ENCODE results near the gene PRR3. TPM values are rescaled to one million over a fixed set of nuclear protein-coding genes. Genes with fewer than 3 reads are reported as not detected.

Gene PRR3
- total RNA-seq, 1 donor from 2014 or later = 29.5 TPM

DNA sequence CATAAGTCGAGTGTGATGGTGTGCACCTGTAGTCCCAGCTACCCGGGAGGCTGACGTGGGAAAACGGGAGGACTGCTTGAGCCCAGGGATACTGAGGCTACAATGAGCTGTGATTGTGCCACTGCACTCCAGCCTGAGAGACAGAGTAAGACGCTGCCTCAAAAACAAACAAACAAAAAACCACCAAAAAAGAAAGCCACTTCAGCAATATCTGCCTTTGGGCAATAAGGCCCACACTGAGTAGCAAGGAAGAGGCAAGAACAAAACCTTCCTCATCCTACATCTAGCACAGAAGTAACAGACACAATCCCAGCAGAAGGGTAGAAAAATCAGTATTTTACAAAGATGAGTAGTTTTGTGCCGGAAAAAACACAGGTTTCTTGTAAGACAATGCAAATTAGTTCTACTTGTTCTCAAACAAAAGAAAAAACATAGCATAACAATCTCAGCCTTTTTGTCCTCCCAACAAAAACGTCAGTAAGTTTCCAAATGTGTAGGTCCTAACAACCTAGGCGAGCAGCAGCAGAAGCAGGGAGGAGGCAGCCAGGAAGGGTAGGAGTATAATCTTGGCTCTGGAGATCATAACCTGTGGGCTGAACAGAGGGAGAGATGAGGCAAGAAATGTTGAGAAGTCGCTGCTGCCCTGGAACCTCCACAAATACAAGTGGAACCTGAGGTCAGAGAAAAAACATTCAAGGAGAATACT lies 54.2 kb downstream of the PRR3 start:
- ChIA-PET POLR2A (interaction anchor here (0.6 to 4.8 kb wide), 7 partner anchors 11 to 128 kb away, joined by 3 to 75 read pairs (median 4); partner anchors contain the start of gene ABCF1), CTCF (interaction anchor here (1.0 to 1.5 kb wide), 5 partner anchors 13 to 129 kb away, joined by 3 to 6 read pairs (median 4); no protein-coding TSS in a partner anchor)
- Mint-ChIP-seq H3K4me1 (peaks cover 58% of the 10 kb centered on the region), H3K27me3 (no peaks in the 10 kb centered on the region), H3K27ac (peak overlapping the region; percentile 38), H3K36me3 (ENCODE audit: low read depth) (peaks cover 71% of the 10 kb centered on the region), H3K4me3 (no peak overlapping the region), H3K9me3 (no peaks in the 10 kb centered on the region)
- TF ChIP-seq, protein P1, sequence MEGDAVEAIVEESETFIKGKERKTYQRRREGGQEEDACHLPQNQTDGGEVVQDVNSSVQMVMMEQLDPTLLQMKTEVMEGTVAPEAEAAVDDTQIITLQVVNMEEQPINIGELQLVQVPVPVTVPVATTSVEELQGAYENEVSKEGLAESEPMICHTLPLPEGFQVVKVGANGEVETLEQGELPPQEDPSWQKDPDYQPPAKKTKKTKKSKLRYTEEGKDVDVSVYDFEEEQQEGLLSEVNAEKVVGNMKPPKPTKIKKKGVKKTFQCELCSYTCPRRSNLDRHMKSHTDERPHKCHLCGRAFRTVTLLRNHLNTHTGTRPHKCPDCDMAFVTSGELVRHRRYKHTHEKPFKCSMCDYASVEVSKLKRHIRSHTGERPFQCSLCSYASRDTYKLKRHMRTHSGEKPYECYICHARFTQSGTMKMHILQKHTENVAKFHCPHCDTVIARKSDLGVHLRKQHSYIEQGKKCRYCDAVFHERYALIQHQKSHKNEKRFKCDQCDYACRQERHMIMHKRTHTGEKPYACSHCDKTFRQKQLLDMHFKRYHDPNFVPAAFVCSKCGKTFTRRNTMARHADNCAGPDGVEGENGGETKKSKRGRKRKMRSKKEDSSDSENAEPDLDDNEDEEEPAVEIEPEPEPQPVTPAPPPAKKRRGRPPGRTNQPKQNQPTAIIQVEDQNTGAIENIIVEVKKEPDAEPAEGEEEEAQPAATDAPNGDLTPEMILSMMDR (IDR thresholded peaks at IDR 0.05) = no peak
- no peak for ATAC-seq (ENCODE audit: low read depth)
- no peak for DNase-seq
- intact Hi-C loops (cut with micrococcal nuclease) = no loop called here

DNA sequence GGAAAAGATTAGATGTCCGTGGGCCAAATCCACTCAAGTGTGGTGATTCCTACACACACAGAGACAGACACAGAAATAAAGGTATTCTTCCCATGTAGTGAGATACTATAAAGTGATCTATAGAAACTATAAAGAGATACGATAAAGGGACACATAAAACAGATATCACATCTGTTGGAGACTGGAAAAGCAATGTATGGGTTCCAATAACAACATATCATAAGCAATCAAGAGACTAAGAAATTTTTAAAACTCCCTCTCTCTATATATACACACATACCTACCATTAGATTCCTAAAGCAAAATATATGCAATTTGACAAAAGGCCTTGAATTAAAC lies 54.7 kb downstream of the PRR3 start:
- H3K4me3 Mint-ChIP-seq = no peak overlapping the region
- no peaks in the 10 kb centered on the region for H3K27me3 Mint-ChIP-seq
- intact Hi-C loops (cut with micrococcal nuclease) = loop anchor here (1.0 kb wide), 1 partner anchor 9 kb away; no protein-coding TSS in a partner anchor
- H3K9me3 Mint-ChIP-seq = no peaks in the 10 kb centered on the region
- DNase-seq (no peak), ATAC-seq (ENCODE audit: low read depth) (no peak)
- peaks cover 55% of the 10 kb centered on the region for H3K4me1 Mint-ChIP-seq
- ChIA-PET CTCF (interaction anchor here (0.9 to 4.6 kb wide), 2 partner anchors 14 to 130 kb away, joined by 3 to 21 read pairs; no protein-coding TSS in a partner anchor), POLR2A (interaction anchor here (0.7 to 4.8 kb wide), 4 partner anchors 13 to 69 kb away, joined by 3 to 75 read pairs (median 28); partner anchors contain the start of gene ABCF1)
- H3K27ac Mint-ChIP-seq = peak overlapping the region; percentile 38
- H3K36me3 Mint-ChIP-seq (ENCODE audit: low read depth) = peaks cover 71% of the 10 kb centered on the region
- TF ChIP-seq, protein P1 (IDR thresholded peaks at IDR 0.05) = no peak

DNA sequence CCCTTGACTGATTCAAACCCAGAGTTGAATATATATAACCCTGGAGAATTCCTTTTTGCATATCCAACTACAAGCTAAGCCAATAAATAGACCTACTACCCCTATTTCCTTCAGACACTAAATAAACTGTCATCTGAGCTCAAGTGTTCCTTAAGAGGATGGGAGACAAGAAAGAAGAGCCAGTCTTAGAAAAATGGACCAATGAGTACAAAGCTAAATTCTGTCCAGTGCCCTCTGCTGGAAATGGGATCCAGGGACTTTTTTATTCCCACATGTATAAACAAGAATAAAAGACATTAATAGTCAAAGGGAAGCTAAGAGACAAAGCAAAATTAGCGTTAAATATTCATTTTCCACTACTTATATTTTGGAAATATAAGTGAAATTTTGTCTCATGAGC lies 55.1 kb downstream of the PRR3 start:
- no peaks in the 10 kb centered on the region for H3K27me3 Mint-ChIP-seq
- H3K36me3 Mint-ChIP-seq (ENCODE audit: low read depth) = peaks cover 73% of the 10 kb centered on the region
- TF ChIP-seq, protein P1 (IDR thresholded peaks at IDR 0.05) = no peak
- H3K27ac Mint-ChIP-seq = peak overlapping the region; percentile 38
- POLR2A ChIA-PET = interaction anchor here (0.5 to 4.8 kb wide), 8 partner anchors 13 to 114 kb away, joined by 3 to 75 read pairs (median 4); partner anchors contain the start of genes ABCF1 and PRR3
- intact Hi-C loops (cut with micrococcal nuclease) = loop anchor here (1.0 kb wide), 1 partner anchor 9 kb away; no protein-coding TSS in a partner anchor
- no peak for ATAC-seq (ENCODE audit: low read depth)
- no peaks in the 10 kb centered on the region for H3K9me3 Mint-ChIP-seq
- no peak for DNase-seq
- no peak overlapping the region for H3K4me3 Mint-ChIP-seq
- CTCF ChIA-PET = interaction anchor here (0.9 to 4.6 kb wide), 3 partner anchors 15 to 130 kb away, joined by 3 to 21 read pairs (median 14); no protein-coding TSS in a partner anchor
- H3K4me1 Mint-ChIP-seq = peaks cover 55% of the 10 kb centered on the region

DNA sequence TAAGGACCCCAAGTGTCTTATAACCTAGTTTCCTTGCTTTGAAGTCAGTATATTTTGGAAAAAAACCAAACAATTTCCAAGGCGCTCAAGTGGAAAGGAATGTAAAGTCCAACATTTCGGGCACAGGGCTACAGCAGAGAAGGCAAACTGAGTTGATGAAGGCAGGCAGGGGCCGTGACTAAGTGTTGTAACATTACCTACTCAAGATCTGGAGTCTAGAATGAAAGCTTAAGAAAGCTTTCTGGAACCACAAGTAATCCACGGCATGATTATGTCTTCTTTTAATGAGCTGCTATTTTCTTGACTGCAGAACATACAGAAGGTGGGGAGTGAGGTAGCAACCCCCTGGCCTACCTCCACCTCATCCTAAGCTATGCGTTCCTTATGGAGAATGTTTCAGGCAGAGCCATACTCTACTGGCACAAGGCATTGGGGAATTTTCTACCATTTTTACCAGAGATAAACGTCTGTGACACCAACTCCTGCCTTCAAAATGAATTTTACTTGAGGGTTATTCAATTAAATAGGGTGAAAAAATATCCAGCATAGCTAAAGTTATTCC lies 55.7 kb downstream of the PRR3 start:
- no peak overlapping the region for H3K4me3 Mint-ChIP-seq
- CTCF ChIA-PET = interaction anchor here (0.9 to 4.6 kb wide), 7 partner anchors 15 to 131 kb away, joined by 3 to 21 read pairs (median 5); no protein-coding TSS in a partner anchor
- peaks cover 53% of the 10 kb centered on the region for H3K4me1 Mint-ChIP-seq
- intact Hi-C loops (cut with micrococcal nuclease) = loop anchor here (1.0 kb wide), 1 partner anchor 9 kb away; no protein-coding TSS in a partner anchor
- no peaks in the 10 kb centered on the region for H3K27me3 Mint-ChIP-seq
- POLR2A ChIA-PET = interaction anchor here (0.5 to 4.8 kb wide), 14 partner anchors 14 to 118 kb away, joined by 3 to 75 read pairs (median 4); partner anchors contain the start of genes ABCF1 and PRR3
- DNase-seq = no peak
- TF ChIP-seq, protein P1 (IDR thresholded peaks at IDR 0.05) = no peak
- H3K27ac Mint-ChIP-seq = peak overlapping the region; percentile 99
- ATAC-seq (ENCODE audit: low read depth) = no peak
- peaks cover 71% of the 10 kb centered on the region for H3K36me3 Mint-ChIP-seq (ENCODE audit: low read depth)
- H3K9me3 Mint-ChIP-seq = no peaks in the 10 kb centered on the region

Other genes with a start within 250 kb of the PRR3 start
- 21.6 and 22.0 TPM in 2 replicates for gene TRIM39, start 230.4 kb upstream of the PRR3 start, total RNA-seq
- 38.1 and 46.8 TPM in 2 replicates for gene RPP21, start 212.1 kb upstream of the PRR3 start, total RNA-seq
- 737 and 740 TPM in 2 replicates for gene HLA-E, start 67.8 kb upstream of the PRR3 start, total RNA-seq
- 67.2 and 67.4 TPM in 2 replicates for gene GNL1, start 806 bp upstream of the PRR3 start, total RNA-seq
- 93.7 and 94.5 TPM in 2 replicates for gene ABCF1, start 14.1 kb downstream of the PRR3 start, total RNA-seq
- 85.6 and 112 TPM in 2 replicates for gene PPP1R10, start 59.9 kb downstream of the PRR3 start, total RNA-seq
- 57.7 and 61.2 TPM in 2 replicates for gene MRPS18B, start 60.5 kb downstream of the PRR3 start, total RNA-seq
- 6.9 and 10.3 TPM in 2 replicates for gene ATAT1, start 69.6 kb downstream of the PRR3 start, total RNA-seq
- gene C6orf136, start 89.8 kb downstream of the PRR3 start, total RNA-seq = 21.6 and 35.6 TPM in 2 replicates
- gene DHX16, start 115.7 kb downstream of the PRR3 start, total RNA-seq = 42.3 and 50.4 TPM in 2 replicates
- gene PPP1R18, start 129.3 kb downstream of the PRR3 start, total RNA-seq = 96.8 and 104 TPM in 2 replicates
- 17.4 and 17.8 TPM in 2 replicates for gene NRM, start 133.7 kb downstream of the PRR3 start, total RNA-seq
- 62.4 and 65.6 TPM in 2 replicates for gene MDC1, start 160.0 kb downstream of the PRR3 start, total RNA-seq
- gene TUBB, start 163.1 kb downstream of the PRR3 start, total RNA-seq = 700 and 725 TPM in 2 replicates
- 49.1 and 52.0 TPM in 2 replicates for gene FLOT1, start 185.4 kb downstream of the PRR3 start, total RNA-seq
- gene IER3, start 187.3 kb downstream of the PRR3 start, total RNA-seq = 3.0 and 3.3 TPM in 2 replicates